DOHH2 (cell line): ENCODE data around the gene HRC.

ENCODE experiments used
- H3F3A ChIP-seq: fragments of 200-600 bp; sonication (generic), shearing (Covaris generic); 2 replicates; pipeline ENCODE4 v1.6.0; 2016; ENCODE audit warnings: antibody characterized with exemption, mild to moderate bottlenecking; ENCODE audit not compliant: control insufficient read depth, insufficient read depth
- H3K27ac ChIP-seq: fragments of 200-600 bp; sonication (generic); 2 replicates; pipeline ENCODE4 v1.5.1; 2014; ENCODE audit warnings: low read depth, mild to moderate bottlenecking, low read length, moderate library complexity
- H3K27me3 ChIP-seq: fragments of 200-600 bp; sonication (generic); 2 replicates; pipeline ENCODE4 v1.6.1; 2014; ENCODE audit warnings: mild to moderate bottlenecking, low read length, mixed read lengths; ENCODE audit not compliant: control insufficient read depth
- H3K36me3 ChIP-seq: fragments of 200-600 bp; sonication (generic); 2 replicates; pipeline ENCODE4 v1.6.1; 2014; ENCODE audit warnings: mild to moderate bottlenecking, low read length, moderate library complexity, mixed read lengths; ENCODE audit not compliant: control insufficient read depth
- H3K4me1 ChIP-seq: fragments of 200-600 bp; sonication (generic); 2 replicates; pipeline ENCODE4 v1.6.1; 2014; ENCODE audit warnings: mild to moderate bottlenecking, low read length, mixed read lengths; ENCODE audit not compliant: control insufficient read depth
- H3K4me2 ChIP-seq: fragments of 200-600 bp; sonication (generic); 2 replicates; pipeline ENCODE4 v1.6.0; 2014; ENCODE audit warnings: mild to moderate bottlenecking, low read length, moderate library complexity
- H3K4me3 ChIP-seq: fragments of 200-600 bp; sonication (generic); 2 replicates; pipeline ENCODE4 v1.5.1; 2014; ENCODE audit warnings: mild to moderate bottlenecking, low read length, mixed read lengths
- H3K79me2 ChIP-seq: fragments of 200-600 bp; sonication (generic); 2 replicates; pipeline ENCODE4 v1.6.1; 2014; ENCODE audit warnings: mild to moderate bottlenecking, low read length, mixed read lengths; ENCODE audit not compliant: control insufficient read depth
- H3K9me2 ChIP-seq: fragments of 200-600 bp; sonication (generic); replicated peaks from 2 replicates; pipeline ENCODE4 v1.6.1; 2014; ENCODE audit warnings: mild to moderate bottlenecking, low read length, mixed read lengths; ENCODE audit not compliant: control insufficient read depth
- H3K9me3 ChIP-seq: fragments of 200-600 bp; sonication (generic); 2 replicates; pipeline ENCODE4 v1.6.1; 2014; ENCODE audit warnings: antibody characterized with exemption, low read length, mixed read lengths; ENCODE audit not compliant: control insufficient read depth, insufficient read depth
- H4K20me1 ChIP-seq: fragments of 200-600 bp; sonication (generic); 2 replicates; pipeline ENCODE4 v1.6.0; 2014; ENCODE audit warnings: low read depth, mild to moderate bottlenecking, antibody characterized with exemption, low read length, moderate library complexity; ENCODE audit not compliant: control insufficient read depth, insufficient read depth
- EZH2phosphoT487 ChIP-seq: fragments of 200-600 bp; sonication (generic); IDR thresholded peaks from 2 replicates; pipeline ENCODE4 v1.6.1; 2017; ENCODE audit warnings: borderline replicate concordance, mild to moderate bottlenecking, antibody characterized with exemption, low read length, moderate library complexity, mixed read lengths
- TF ChIP-seq, protein P1 (sequence below): fragments of 200-600 bp; sonication (generic); IDR thresholded peaks from one replicate; pipeline ENCODE4 v1.5.1; 2014; ENCODE audit warnings: antibody characterized with exemption, mild to moderate bottlenecking, low read depth, low read length; ENCODE audit not compliant: poor library complexity, severe bottlenecking

HRC gene

GRCh38 chr19:49173198-49173597 is 18.0 kb upstream of the HRC start:
- no peak overlapping the region for H3K27ac ChIP-seq
- no peak overlapping the region for H3K4me3 ChIP-seq
- no peaks in the 10 kb centered on the region for H3K27me3 ChIP-seq
- TF ChIP-seq, protein P1, sequence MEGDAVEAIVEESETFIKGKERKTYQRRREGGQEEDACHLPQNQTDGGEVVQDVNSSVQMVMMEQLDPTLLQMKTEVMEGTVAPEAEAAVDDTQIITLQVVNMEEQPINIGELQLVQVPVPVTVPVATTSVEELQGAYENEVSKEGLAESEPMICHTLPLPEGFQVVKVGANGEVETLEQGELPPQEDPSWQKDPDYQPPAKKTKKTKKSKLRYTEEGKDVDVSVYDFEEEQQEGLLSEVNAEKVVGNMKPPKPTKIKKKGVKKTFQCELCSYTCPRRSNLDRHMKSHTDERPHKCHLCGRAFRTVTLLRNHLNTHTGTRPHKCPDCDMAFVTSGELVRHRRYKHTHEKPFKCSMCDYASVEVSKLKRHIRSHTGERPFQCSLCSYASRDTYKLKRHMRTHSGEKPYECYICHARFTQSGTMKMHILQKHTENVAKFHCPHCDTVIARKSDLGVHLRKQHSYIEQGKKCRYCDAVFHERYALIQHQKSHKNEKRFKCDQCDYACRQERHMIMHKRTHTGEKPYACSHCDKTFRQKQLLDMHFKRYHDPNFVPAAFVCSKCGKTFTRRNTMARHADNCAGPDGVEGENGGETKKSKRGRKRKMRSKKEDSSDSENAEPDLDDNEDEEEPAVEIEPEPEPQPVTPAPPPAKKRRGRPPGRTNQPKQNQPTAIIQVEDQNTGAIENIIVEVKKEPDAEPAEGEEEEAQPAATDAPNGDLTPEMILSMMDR, result no peak
- TF ChIP-seq EZH2phosphoT487, result no peak
- no peaks in the 10 kb centered on the region for H3F3A ChIP-seq
- no peaks in the 10 kb centered on the region for H3K9me2 ChIP-seq
- H3K4me2 ChIP-seq, result no peak overlapping the region
- H3K9me3 ChIP-seq, result no peaks in the 10 kb centered on the region
- H4K20me1 ChIP-seq, result no peaks in the 10 kb centered on the region
- no peaks in the 10 kb centered on the region for H3K79me2 ChIP-seq
- no peaks in the 10 kb centered on the region for H3K36me3 ChIP-seq
- peaks cover 3% of the 10 kb centered on the region; the same call in 1 of the 2 replicates for H3K4me1 ChIP-seq

DNA sequence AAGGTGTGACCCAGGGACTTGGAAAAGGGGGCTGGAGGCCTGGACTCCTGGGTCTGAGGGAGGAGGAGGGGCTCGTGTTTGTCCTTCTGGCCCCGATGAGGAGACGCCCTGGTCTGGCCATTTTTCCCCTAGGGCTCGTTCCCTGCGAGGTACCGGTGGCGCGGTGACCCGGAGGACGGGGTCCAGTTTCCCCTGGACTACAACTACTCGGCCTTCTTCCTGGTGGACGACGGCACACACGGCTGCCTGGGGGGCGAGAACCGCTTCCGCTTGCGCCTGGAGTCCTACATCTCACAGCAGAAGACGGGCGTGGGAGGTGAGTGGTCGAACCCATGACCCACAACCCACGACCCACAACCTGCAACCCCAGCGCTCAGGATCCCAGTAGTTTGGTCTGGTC is 13.2 kb upstream of the HRC start:
- Histone ChIP-seq H3K36me3 (no peaks in the 10 kb centered on the region), H3K79me2 (no peaks in the 10 kb centered on the region), H3K27me3 (no peaks in the 10 kb centered on the region), H3K27ac (no peak overlapping the region), H3K9me3 (no peaks in the 10 kb centered on the region), H3F3A (no peaks in the 10 kb centered on the region), H4K20me1 (no peaks in the 10 kb centered on the region), H3K4me1 (no peaks in the 10 kb centered on the region), H3K4me3 (no peak overlapping the region), H3K4me2 (no peak overlapping the region), H3K9me2 (no peaks in the 10 kb centered on the region)
- no peak for TF ChIP-seq EZH2phosphoT487
- TF ChIP-seq, protein P1, result no peak

DNA sequence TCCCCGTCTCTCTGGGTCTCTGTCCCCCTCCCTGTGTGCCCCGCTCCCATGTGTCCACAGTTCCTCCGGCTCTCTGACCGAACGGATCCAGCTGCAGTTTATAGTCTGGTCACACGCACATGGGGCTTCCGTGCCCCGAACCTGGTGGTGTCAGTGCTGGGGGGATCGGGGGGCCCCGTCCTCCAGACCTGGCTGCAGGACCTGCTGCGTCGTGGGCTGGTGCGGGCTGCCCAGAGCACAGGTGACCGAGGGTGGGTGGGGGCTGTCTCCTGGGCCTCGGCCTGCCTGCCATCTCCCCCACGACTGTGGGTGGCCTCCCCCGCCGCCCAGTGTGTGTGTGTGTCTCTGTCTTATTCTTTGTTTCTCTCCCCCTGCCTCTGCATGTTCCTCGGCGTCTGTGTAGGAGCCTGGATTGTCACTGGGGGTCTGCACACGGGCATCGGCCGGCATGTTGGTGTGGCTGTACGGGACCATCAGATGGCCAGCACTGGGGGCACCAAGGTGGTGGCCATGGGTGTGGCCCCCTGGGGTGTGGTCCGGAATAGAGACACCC is 12.7 kb upstream of the HRC start:
- Histone ChIP-seq H4K20me1 (no peaks in the 10 kb centered on the region), H3K9me3 (no peaks in the 10 kb centered on the region), H3K9me2 (no peaks in the 10 kb centered on the region), H3K79me2 (no peaks in the 10 kb centered on the region), H3K4me3 (no peak overlapping the region), H3K4me2 (no peak overlapping the region), H3K27me3 (no peaks in the 10 kb centered on the region), H3F3A (no peaks in the 10 kb centered on the region), H3K4me1 (no peaks in the 10 kb centered on the region), H3K36me3 (no peaks in the 10 kb centered on the region), H3K27ac (no peak overlapping the region)
- TF ChIP-seq, protein P1, result no peak
- TF ChIP-seq EZH2phosphoT487, result no peak

DNA sequence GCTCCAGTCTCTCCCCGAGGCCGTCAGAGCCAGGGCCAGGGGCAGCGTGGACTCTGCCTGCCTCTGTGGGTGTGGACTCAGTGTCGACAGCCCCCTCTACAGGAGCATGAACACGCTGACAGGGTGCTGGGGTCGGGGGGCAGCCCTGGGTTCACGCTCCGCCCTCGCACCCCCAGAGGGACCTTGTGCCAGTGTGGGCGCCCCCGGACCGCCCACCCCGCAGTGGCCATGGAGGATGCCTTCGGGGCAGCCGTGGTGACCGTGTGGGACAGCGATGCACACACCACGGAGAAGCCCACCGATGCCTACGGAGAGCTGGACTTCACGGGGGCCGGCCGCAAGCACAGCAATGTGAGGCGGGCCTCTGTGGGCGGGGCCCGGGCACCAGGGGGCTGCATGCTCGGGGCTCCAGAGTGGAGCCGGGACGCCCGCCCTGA is 10.7 kb upstream of the HRC start:
- TF ChIP-seq, protein P1, result no peak
- TF ChIP-seq EZH2phosphoT487, result no peak
- Histone ChIP-seq H3F3A (no peaks in the 10 kb centered on the region), H3K4me3 (no peak overlapping the region), H3K27ac (no peak overlapping the region), H3K27me3 (no peaks in the 10 kb centered on the region), H3K4me1 (no peaks in the 10 kb centered on the region), H3K79me2 (no peaks in the 10 kb centered on the region), H4K20me1 (no peaks in the 10 kb centered on the region), H3K36me3 (no peaks in the 10 kb centered on the region), H3K9me2 (no peaks in the 10 kb centered on the region), H3K9me3 (no peaks in the 10 kb centered on the region), H3K4me2 (no peak overlapping the region)
